Fibroblast of skin of back (primary cell): Measurements from ENCODE around the gene TCEAL1. TPM values are rescaled to one million over a fixed set of nuclear protein-coding genes. Genes with fewer than 3 reads are reported as not detected.
A peak's percentile ranks its signal among the peaks of the same experiment; 100 is the strongest.
"Not testable (repeated sequence)": the region's sequence is repeated elsewhere in the genome, so short reads cannot be mapped to it uniquely, and the experiment has no call there.

Experiments used
- DNase-seq: peaks from one replicate; pipeline ENCODE4 v3.0.0-alpha.2; 2013
- polyA plus RNA-seq, 2 experiments: library from polyadenylated mRNA; unstranded; fragments of 120-200 nt; gene quantifications; one replicate each; pipeline ENCODE4 v1.2.1, GENCODE V29; 2013; ENCODE audit not compliant: insufficient read length in 2 of 2

Gene TCEAL1
- polyA plus RNA-seq (2013, experiment 1 of 2; ENCODE audit: insufficient read length), result 10.8 TPM
- polyA plus RNA-seq (2013, experiment 2 of 2; ENCODE audit: insufficient read length), result 17.6 TPM

GRCh38 chrX:103628386-103629317 is at the start of gene TCEAL1:
TCEAL1 (plus strand) TSS chrX:103628975; CDS start chrX:103629917, 942 bp downstream.
- DNase-seq, result peak; percentile 22

GRCh38 chrX:103584596-103584995 is 44.2 kb upstream of the TCEAL1 start:
- no peak for DNase-seq

DNA sequence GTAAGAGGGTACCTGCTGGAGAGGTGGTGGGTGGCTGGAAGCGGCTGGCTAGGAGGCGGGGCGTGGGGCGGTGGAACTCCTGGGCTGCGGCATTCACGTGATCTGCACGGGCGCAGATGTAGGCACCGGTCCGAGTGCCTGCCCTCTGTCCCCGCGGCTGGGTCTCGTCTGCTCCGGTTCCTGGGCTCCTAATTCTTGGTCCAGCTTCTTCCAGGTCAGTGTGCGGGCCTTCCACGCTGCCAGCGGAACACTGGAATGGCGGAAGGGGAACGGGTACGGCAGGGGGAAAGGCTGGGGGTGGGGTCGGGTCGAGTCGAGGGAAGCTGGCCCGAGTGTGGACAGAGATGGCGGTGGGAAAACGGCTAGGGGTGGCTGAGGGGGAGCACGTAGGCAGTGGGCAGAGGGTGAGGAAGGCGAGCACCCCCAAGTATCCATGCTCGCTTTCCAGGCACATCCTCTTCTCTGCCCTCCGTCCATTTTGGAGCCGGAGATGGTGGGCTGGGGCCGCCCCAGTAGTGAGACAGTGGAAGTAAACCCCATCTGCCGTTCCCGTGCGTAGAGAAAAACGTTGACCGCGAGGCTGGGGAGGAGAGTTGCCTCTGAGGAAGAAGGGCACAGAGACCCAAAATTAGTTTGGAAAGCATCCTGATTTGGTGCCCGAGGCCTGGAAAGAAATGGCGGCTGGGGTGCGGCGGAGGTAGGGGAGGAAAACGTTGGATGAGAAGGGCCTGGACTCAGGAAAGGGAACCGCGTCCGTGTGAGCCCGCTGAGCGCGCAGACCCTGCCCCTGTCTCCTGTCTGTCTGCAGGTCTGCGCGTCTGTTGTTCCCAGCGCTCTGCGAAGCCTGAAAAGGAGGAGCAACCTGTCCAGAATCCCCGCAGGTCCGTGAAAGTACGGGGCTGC is 43.1 kb upstream of the TCEAL1 start, which contains the start of gene TCEAL4:
TSS of gene TCEAL4 (plus strand) at position 105 of the 903 bp plus-strand sequence. CDS start 1,161 bp downstream, outside the sequence.
- peak; percentile 28 for DNase-seq

- DNase-seq, result peak; percentile 2
Measured at GRCh38 chrX:103586314-103586646, 42.5 kb upstream of the TCEAL1 start.

DNA sequence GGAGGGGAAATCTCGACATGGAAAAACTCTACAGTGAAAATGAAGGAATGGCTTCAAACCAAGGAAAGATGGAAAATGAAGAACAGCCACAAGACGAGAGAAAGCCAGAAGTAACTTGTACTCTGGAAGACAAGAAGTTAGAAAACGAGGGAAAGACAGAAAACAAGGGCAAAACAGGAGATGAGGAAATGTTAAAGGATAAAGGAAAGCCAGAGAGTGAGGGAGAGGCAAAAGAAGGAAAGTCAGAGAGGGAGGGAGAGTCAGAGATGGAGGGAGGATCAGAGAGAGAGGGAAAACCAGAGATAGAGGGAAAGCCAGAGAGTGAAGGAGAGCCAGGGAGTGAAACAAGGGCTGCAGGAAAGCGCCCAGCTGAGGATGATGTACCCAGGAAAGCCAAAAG is 42.1 kb upstream of the TCEAL1 start:
- no peak for DNase-seq

GRCh38 chrX:103592295-103592694 is 36.5 kb upstream of the TCEAL1 start:
- not testable (repeated sequence) for DNase-seq

DNA sequence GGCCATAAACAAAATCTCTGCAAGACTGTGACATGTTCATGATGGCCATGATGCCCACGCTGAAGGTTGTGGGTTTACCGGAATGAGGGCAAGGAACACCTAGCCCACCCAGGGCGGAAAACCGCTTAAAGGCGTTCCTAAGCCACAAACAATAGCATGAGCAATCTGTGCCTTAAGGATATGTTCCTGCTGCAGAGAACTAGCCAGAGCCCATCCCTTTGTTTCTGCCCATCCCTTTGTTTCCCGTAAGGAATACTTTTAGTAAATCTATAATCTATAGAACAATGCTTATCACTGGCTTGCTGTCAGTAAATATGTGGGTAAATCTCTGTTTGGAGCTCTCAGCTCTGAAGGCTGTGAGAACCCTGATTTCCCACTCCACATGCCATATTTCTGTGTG is 33.6 kb upstream of the TCEAL1 start:
- not testable (repeated sequence) for DNase-seq

DNA sequence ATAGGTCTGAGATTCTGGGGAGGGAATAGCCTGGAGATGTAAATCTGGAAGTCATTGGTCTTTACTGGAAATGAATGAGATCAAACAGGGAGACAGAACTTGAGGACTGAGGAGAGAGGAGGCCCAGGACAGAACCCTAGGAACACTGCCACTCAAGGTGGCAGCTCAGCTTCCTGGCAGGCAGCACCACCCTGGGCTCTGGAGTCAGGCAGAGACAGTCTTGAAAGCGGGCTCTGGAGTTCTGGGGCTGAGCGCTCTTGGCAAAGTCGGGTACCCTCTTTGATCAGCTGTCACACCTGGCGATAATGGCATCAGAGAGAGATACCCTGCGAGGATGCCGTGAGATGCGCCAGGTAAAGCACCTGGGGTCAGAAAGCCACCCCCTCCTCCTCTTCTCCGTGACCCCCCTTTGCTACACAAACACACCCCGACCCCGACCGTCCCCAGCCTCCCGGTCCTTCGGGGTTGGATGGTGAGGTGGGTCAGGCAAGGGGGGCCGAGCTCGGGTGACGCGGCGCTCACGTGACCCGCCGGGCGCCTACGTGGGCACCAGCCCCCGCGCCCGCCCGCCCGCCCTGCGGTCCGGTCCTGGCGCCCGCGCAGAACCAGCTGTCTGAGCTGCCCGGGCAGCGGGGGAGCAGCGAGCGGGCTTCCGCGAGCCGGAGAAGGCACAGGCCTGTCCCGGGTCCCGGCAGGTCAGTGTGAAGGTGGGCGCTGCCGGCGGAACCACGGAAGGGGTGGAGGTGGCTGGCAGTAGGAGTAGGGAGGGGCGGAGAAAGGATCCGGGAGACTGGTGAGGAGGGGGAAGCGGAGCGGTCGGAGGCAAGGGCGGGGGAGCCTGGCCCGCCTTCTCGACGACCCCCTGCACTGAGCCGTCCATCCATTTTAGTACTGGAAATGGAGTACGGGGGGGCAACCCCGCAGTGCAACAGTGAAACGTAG is 21.1 kb upstream of the TCEAL1 start, which contains the start of gene TCEAL3:
TSS of gene TCEAL3 (plus strand) at position 600 of the 942 bp plus-strand sequence. CDS start 1,102 bp downstream, outside the sequence.
- DNase-seq, result peak; percentile 52

GRCh38 chrX:103608306-103608963 is 20.3 kb upstream of the TCEAL1 start:
- DNase-seq, result no peak

GRCh38 chrX:103610282-103610681 is 18.5 kb upstream of the TCEAL1 start:
- DNase-seq, result no peak

DNA sequence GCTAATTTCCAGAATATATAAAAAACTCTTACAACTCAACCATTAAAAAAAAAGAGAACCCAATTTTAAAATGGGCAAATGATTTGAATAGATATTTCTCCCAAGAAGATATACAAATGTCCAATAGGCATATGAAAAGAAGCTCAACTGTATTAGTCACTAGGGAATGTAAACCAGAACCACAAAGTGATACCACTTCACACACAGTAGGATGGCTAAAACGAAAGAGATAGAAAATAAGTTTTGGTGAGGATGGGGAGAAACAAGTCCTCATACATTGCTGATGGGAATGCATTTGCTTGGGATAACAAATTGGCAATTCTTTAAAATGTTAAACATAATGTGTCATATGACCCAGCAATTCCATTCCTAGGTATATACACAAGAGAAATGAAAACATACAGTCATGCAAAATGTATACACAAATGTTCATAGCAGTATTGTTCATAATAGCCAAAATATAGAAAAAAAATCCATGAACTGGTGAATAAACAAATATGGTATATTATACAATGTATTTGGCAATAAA is 15.3 kb upstream of the TCEAL1 start:
- DNase-seq, result peak; percentile 57

- DNase-seq, result peak; percentile 73
Measured at GRCh38 chrX:103614999-103615398, 13.8 kb upstream of the TCEAL1 start.

DNA sequence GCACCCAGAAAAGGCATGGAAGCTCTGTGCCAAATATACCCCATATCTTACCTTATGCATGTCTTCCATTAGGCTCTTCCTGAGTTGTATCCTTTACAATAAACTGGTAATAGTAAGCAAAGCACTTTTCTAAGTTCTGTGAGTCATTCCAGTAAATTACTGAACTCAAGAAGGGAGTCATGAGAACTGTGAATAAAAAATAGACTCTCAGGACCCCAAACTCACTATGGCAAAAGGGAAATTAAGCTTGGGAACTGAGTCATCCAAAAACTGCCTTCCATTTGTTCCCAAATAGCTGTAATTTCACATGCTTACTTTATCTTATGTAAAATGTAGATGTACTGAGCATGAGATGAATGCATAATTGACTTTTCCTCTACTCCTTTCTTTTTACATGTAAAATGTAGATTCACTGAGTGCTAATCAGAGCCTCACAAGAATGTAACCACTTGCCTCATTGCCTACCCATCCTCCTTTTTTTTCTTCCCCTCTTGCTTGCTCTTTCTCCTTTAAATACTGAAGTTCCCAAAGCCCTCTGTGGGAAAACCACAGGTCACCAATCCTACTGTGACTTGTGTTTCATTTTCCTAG is 12.9 kb upstream of the TCEAL1 start:
- DNase-seq, result peak; percentile 54

- DNase-seq, result no peak
Measured at GRCh38 chrX:103616676-103617186, 12.0 kb upstream of the TCEAL1 start.

- no peak for DNase-seq
Measured at GRCh38 chrX:103624111-103624510, 4.7 kb upstream of the TCEAL1 start.

- peak; percentile 29 for DNase-seq
Measured at GRCh38 chrX:103626855-103627254, 1.9 kb upstream of the TCEAL1 start.

GRCh38 chrX:103629318-103630170 is 769 bp downstream of the TCEAL1 start:
- DNase-seq, result peak; percentile 71

GRCh38 chrX:103630171-103630511 is 1.4 kb downstream of the TCEAL1 start:
- DNase-seq, result no peak

GRCh38 chrX:103631145-103631544 is 2.4 kb downstream of the TCEAL1 start:
- no peak for DNase-seq
